GM10248 (cell line): Measurements from ENCODE around the gene TMEM150B.

Experiments used
- CTCF ChIA-PET: fragments of 300-600 bp; sonication (Branson Sonifier 250); formaldehyde crosslinking; extraction: SDS; loops from one replicate; lab custom pipeline; 2021; ENCODE audit warnings: antibody characterized with exemption; lab: Yijun Ruan, JAX
- POLR2A ChIA-PET: fragments of 350-650 bp; sonication (Branson Sonifier 250); formaldehyde crosslinking; extraction: SDS; loops from one replicate; lab custom pipeline; 2020; ENCODE audit warnings: antibody characterized with exemption; lab: Yijun Ruan, JAX
- DNase-seq: peaks from one replicate; pipeline ENCODE4 v3.0.0; 2012; ENCODE audit errors: extremely low spot score
- TF ChIP-seq, protein P1 (sequence below): IDR thresholded peaks from 2 replicates; pipeline ENCODE4 v1.5.1; 2012; ENCODE audit warnings: mild to moderate bottlenecking, low read depth; ENCODE audit errors: extremely low read depth, missing control alignments, control extremely low read depth

The TMEM150B gene

DNA sequence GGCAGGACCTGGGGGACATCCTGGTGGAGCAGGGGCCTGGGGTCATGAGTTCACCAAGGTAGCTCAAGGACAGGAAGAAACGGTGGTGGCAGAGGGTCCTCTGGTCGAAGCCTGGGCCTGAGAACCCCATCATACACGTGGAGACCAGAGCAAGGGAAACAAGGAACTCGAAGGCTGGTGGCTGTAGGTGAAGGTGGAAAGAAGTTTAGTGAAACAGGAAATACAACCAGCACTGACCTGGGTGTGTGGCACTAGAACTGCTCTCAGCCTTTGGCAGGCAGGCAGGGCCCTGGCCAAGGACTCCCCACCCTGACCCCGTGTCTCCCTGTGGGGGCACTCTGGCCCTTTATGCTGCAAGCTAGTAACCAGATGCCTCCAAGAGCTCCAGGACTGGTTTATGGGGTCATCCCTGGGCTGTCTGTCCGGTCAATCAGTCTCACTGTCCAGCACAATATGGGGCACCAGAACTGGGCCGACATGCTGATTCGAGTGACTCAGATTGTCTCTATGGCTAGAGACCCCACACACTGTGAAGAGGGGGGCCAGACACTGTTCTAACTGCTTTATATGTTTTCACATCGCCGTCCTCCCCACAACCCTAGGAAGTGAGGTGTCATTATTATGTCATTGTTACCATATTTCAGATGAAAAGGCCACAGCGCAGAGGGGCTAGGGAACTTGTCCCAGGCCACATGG lies 25.6 kb upstream of the TMEM150B start:
- POLR2A ChIA-PET: interaction anchor here (1.0 kb wide), 1 partner anchor 11 kb away, joined by 3 read pairs; the partner anchor contains the start of gene KMT5C
- no peak for DNase-seq
- TF ChIP-seq, protein P1, sequence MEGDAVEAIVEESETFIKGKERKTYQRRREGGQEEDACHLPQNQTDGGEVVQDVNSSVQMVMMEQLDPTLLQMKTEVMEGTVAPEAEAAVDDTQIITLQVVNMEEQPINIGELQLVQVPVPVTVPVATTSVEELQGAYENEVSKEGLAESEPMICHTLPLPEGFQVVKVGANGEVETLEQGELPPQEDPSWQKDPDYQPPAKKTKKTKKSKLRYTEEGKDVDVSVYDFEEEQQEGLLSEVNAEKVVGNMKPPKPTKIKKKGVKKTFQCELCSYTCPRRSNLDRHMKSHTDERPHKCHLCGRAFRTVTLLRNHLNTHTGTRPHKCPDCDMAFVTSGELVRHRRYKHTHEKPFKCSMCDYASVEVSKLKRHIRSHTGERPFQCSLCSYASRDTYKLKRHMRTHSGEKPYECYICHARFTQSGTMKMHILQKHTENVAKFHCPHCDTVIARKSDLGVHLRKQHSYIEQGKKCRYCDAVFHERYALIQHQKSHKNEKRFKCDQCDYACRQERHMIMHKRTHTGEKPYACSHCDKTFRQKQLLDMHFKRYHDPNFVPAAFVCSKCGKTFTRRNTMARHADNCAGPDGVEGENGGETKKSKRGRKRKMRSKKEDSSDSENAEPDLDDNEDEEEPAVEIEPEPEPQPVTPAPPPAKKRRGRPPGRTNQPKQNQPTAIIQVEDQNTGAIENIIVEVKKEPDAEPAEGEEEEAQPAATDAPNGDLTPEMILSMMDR: no peak
- CTCF ChIA-PET: interaction anchor here (1.0 to 1.2 kb wide), 3 partner anchors 14 to 50 kb away, joined by 3 read pairs; no protein-coding TSS in a partner anchor

DNA sequence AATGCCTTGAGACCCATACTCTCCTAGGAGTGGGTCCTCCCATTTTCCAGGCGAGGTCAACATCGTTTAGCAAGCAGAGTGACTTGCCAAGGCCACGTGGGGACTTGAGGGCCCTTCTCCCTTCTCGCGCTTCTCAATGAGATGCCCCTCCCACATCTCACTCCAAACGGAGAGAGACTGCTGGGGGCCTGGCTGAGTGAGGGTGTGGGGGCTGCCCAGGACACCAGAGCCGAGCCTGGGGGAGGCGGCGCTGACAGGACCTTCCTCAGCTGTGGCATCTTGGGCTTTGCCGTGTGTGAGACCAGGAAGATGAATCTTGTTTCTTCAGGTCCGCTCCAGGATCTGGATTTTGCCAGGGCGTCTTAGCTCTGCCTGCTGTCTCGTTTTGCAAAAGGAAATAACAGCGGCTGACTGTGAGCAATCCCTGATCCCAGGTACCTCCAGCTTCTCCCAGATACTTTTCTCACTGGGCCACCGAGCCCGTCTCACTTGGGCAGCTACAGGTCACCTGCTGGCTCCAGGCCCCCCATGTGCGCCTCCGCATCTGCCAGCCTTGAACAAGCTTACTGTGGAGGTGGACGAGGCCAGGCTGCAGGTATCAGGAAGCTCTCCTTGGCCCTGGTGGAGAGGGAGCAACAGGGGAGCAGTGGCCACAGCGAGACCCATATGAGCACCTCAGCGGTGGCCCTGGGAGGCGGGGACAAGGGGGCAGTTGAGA lies 23.3 kb upstream of the TMEM150B start:
- CTCF ChIA-PET: interaction anchor here (0.8 to 1.4 kb wide), 5 partner anchors 9 to 189 kb away, joined by 3 to 5 read pairs (median 3); partner anchors contain the start of gene KMT5C
- no peak for DNase-seq
- TF ChIP-seq, protein P1: no peak
- POLR2A ChIA-PET: no interaction called here

DNA sequence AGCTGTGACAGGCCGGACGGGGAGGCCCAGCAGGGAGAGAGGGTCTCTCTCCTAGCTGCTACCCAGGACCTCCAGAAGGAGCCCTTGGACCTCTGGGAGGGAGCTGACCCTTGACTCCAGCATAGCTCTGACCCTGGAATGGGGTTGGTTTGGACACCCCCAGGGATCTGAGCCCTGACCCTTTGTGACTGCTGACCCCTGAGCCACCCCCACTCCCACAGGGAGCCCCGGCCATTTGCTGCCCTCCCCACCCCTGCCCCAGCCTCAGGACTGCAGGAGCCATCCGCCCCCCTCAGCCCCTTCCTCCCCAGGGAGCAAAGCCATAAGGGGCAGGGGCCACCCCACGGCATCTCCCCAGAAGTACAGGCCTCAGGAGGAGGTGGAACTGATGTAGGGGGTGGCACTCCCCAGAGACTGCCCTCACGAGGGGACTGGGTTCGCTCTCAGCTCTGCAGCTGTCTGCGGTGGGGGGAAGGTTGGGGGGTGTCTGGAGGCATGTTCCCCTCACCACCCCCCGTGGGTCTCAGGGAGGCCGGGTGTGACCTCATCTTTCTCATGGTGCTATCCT lies 22.4 kb upstream of the TMEM150B start:
- TF ChIP-seq, protein P1: no peak
- POLR2A ChIA-PET: interaction anchor here (0.6 kb wide), 1 partner anchor 9 kb away, joined by 4 read pairs; no protein-coding TSS in a partner anchor
- DNase-seq: no peak
- CTCF ChIA-PET: interaction anchor here (1.4 kb wide), 1 partner anchor 71 kb away, joined by 3 read pairs; no protein-coding TSS in a partner anchor

DNA sequence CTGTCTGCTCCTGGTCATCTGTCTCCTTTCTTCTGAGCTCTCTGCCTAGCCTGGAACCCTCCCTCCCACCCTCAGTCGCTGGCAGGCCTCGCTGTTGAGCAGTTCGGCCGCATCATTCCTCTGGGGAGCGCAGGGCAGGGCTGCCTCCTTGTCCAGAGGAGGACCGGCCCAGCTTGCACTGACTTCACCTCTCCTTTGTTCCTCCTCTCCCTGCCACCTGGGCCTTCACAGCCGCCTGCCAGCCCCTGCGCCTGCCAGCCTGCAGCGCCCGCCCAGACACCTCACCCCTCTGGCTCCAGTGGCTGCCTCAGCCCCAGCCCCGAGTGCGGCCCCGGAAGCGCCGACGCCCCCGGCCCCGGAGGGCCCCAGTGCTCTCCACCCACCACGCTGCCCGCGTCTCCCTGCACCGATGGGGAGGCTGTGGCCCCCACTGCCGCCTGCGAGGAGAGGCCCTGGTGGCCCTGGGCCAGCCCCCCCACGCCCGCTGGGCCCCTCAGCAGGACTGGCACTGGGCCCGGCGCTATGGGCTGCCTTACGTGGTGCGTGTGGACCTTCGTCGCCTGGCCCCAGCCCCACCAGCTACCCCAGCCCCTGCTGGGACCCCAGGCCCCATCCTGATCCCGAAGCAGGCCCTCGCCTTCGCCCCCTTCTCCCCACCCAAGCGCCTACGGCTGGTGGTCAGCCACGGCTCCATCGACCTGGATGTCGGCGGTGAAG lies 21.7 kb upstream of the TMEM150B start:
- no peak for DNase-seq
- TF ChIP-seq, protein P1: no peak
- ChIA-PET POLR2A (interaction anchor here (0.6 kb wide), 1 partner anchor 9 kb away, joined by 4 read pairs; no protein-coding TSS in a partner anchor), CTCF (interaction anchor here (1.4 kb wide), 1 partner anchor 71 kb away, joined by 3 read pairs; no protein-coding TSS in a partner anchor)

DNA sequence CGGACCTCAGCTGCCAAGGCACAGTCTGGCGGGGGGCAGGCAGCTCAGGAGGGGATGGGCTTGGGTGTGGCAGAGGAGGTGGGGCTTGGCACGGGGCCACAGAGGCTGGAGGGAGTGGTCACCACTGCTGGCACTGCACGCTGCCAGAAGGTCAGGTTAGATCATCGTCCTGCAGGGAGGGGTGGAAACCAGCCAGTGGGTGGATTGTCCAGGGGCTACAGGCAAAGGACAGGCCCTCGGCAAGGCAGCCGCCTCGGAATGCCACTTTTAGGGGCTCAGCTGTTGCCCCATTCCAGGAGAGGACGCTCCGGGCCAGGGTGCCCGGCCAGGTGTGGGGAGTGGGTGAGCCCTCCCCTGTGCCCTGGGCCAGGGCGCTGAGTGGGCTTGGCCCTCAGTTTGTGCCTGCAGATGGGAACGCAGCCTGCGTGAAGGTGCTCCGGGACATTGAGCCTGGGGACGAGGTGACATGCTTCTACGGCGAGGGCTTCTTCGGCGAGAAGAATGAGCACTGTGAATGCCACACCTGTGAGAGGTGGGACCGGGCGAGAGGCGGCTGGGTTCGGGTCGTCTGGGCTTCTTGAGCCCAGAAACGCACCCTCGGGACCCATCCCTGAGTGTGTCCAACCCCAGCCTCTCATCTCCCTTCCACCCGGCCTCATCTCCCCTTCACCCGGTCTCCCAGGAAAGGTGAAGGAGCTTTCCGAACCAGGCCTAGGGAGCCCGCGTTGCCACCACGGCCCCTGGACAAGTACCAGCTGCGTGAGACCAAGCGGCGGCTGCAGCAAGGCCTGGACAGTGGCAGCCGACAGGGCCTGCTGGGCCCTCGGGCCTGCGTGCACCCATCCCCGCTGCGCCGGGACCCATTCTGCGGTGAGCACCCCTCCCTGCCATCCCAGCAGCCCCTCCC lies 20.9 kb upstream of the TMEM150B start:
- DNase-seq: no peak
- TF ChIP-seq, protein P1: no peak
- CTCF ChIA-PET: no interaction called here
- POLR2A ChIA-PET: no interaction called here
